Karpas-422 (cell line): ENCODE results near the gene DISC1. TPM values are rescaled to one million over a fixed set of nuclear protein-coding genes. Genes with fewer than 3 reads are reported as not detected.
"Not testable (repeated sequence)": the region's sequence is repeated elsewhere in the genome, so short reads cannot be mapped to it uniquely, and the experiment has no call there.

Experiments used
- DNase-seq: peaks from one replicate; pipeline ENCODE4 v3.0.0-alpha.2; 2015
- H2AFZ ChIP-seq: fragments of 200-600 bp; sonication (generic); 2 replicates; pipeline ENCODE4 v1.6.1; 2014; ENCODE audit warnings: antibody characterized with exemption, low read length, mixed read lengths
- H3K27ac ChIP-seq: fragments of 200-600 bp; sonication (generic); 2 replicates; pipeline ENCODE4 v1.5.1; 2014; ENCODE audit warnings: mild to moderate bottlenecking, low read length, moderate library complexity
- H3K27me3 ChIP-seq: fragments of 200-600 bp; sonication (generic); 2 replicates; pipeline ENCODE4 v1.6.1; 2014; ENCODE audit warnings: low read length, mixed read lengths
- H3K36me3 ChIP-seq: fragments of 200-600 bp; sonication (generic); 2 replicates; pipeline ENCODE4 v1.6.1; 2014; ENCODE audit warnings: low read length, mixed read lengths; ENCODE audit not compliant: insufficient read depth
- H3K4me1 ChIP-seq: fragments of 200-600 bp; sonication (generic); 2 replicates; pipeline ENCODE4 v1.6.1; 2014; ENCODE audit warnings: mild to moderate bottlenecking, low read length, mixed read lengths
- H3K4me2 ChIP-seq: fragments of 200-600 bp; sonication (generic); 2 replicates; pipeline ENCODE4 v1.6.1; 2014; ENCODE audit warnings: low read length, low read depth, mild to moderate bottlenecking; ENCODE audit not compliant: poor library complexity, severe bottlenecking
- H3K4me3 ChIP-seq: fragments of 200-600 bp; sonication (generic); 2 replicates; pipeline ENCODE4 v1.5.1; 2014; ENCODE audit warnings: mild to moderate bottlenecking, antibody characterized with exemption, low read length, mixed read lengths
- H3K79me2 ChIP-seq: fragments of 200-600 bp; sonication (generic); 2 replicates; pipeline ENCODE4 v1.6.1; 2014; ENCODE audit warnings: mild to moderate bottlenecking, low read length, mixed read lengths
- H3K9ac ChIP-seq: fragments of 200-600 bp; sonication (generic); 2 replicates; pipeline ENCODE4 v1.6.0; 2014; ENCODE audit warnings: low read length
- H3K9me2 ChIP-seq: fragments of 200-600 bp; sonication (generic), shearing (Covaris generic); replicated peaks from 2 replicates; pipeline ENCODE4 v1.6.0; 2014; ENCODE audit warnings: mild to moderate bottlenecking, low read length, moderate library complexity; ENCODE audit not compliant: insufficient read depth
- H3K9me3 ChIP-seq: fragments of 300-700, 200-600 bp; sonication (generic); 2 replicates; pipeline ENCODE4 v1.6.1; 2014; ENCODE audit warnings: low read length, mixed read lengths
- H4K20me1 ChIP-seq: fragments of 200-600 bp; sonication (generic); 2 replicates; pipeline ENCODE4 v1.6.1; 2014; ENCODE audit warnings: mild to moderate bottlenecking, antibody characterized with exemption, low read length, low read depth; ENCODE audit not compliant: insufficient read depth
- total RNA-seq: library from RNA; depleted of rRNA; stranded (reverse); fragments of >200 nt; shearing (Covaris generic); gene quantifications from 2 replicates; pipeline ENCODE4 v1.2.3, GENCODE V29; 2014; ENCODE audit warnings: low replicate concordance

DISC1 gene
- total RNA-seq, 1 experiment from 2014 or later: 6.4 TPM

- no peak overlapping the region for H3K4me3 ChIP-seq
- H3K9me3 ChIP-seq: no peaks in the 10 kb centered on the region
- no peaks in the 10 kb centered on the region for H3K4me1 ChIP-seq
- no peak for DNase-seq
- no peak overlapping the region for H2AFZ ChIP-seq
- H3K36me3 ChIP-seq: no peaks in the 10 kb centered on the region
- H3K27me3 ChIP-seq: no peaks in the 10 kb centered on the region
- no peaks in the 10 kb centered on the region; the same call in 1 of the 2 replicates for H4K20me1 ChIP-seq
- H3K9ac ChIP-seq: no peak overlapping the region
- H3K9me2 ChIP-seq: no peaks in the 10 kb centered on the region
- H3K27ac ChIP-seq: no peak overlapping the region
- no peaks in the 10 kb centered on the region for H3K79me2 ChIP-seq
- H3K4me2 ChIP-seq: no peak overlapping the region
These were observed 16.7 kb downstream of the DISC1 start for GRCh38 chr1:231643071-231643934.

DNA sequence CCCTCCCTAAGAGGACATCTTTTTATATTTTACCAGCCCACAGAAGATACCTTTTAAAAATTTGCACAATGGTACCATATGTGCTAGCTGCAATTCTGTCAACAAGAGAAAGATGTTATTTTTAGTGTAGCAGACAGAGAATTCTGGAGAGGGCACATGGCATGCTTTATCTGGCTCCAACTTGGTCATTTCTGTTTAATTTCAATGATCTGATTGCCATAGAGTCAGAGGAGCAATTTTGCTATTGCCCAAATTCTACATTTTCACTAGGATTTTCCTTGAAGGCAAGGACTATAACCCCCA is 17.3 kb downstream of the DISC1 start:
- Histone ChIP-seq H3K9ac (no peak overlapping the region), H3K27ac (no peak overlapping the region), H2AFZ (no peak overlapping the region), H3K4me2 (no peak overlapping the region), H3K79me2 (no peaks in the 10 kb centered on the region), H3K27me3 (no peaks in the 10 kb centered on the region), H3K4me3 (no peak overlapping the region), H3K4me1 (no peaks in the 10 kb centered on the region), H3K9me3 (no peaks in the 10 kb centered on the region), H3K9me2 (no peaks in the 10 kb centered on the region), H4K20me1 (no peaks in the 10 kb centered on the region; the same call in 1 of the 2 replicates), H3K36me3 (no peaks in the 10 kb centered on the region)
- DNase-seq: no peak

- H3K27me3 ChIP-seq, H3K9me2 ChIP-seq, H3K27ac ChIP-seq, DNase-seq, H2AFZ ChIP-seq, H4K20me1 ChIP-seq, H3K4me1 ChIP-seq, H3K36me3 ChIP-seq, H3K79me2 ChIP-seq, H3K4me3 ChIP-seq, H3K9ac ChIP-seq, H3K4me2 ChIP-seq, H3K9me3 ChIP-seq: not testable (repeated sequence)
These were observed 19.0 kb downstream of the DISC1 start for GRCh38 chr1:231645634-231646033.

GRCh38 chr1:231646165-231646564 is 19.6 kb downstream of the DISC1 start:
- H3K4me1 ChIP-seq, H4K20me1 ChIP-seq, H3K27ac ChIP-seq: not testable (repeated sequence)

DNA sequence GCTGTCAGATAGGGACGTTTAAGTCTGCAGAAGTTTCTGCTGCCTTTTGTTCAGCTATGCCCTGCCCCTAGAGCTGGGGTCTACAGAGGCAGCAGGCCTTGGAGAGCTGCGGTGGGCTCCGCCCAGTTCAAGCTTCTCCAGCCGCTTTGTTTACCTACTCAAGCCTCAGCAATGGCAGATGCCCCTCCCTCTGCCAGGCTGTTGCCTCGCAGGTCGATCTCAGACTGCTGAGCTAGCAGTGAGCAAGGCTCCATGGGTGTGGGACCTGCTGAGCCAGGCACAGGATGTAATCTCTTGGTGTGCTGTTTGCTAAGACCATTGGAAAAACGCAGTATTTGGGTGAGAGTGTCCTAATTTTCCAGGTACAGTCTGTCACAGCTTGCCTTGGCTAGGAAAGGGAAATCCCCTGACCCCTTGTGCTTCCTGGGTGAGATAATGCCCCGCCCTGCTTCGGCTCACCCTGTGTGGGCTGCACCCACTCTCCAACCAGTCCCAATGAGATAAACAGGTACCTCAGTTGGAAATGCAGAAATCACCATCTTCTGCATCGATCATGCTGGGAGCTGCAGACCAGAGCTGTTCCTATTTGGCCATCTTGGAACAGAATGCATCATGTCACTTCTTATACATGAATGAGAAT is 25.2 kb downstream of the DISC1 start:
- H3K4me2 ChIP-seq, H3K36me3 ChIP-seq, H3K4me3 ChIP-seq, H3K27ac ChIP-seq, DNase-seq, H4K20me1 ChIP-seq, H3K79me2 ChIP-seq, H3K27me3 ChIP-seq, H2AFZ ChIP-seq, H3K4me1 ChIP-seq, H3K9ac ChIP-seq, H3K9me2 ChIP-seq, H3K9me3 ChIP-seq: not testable (repeated sequence)

More at GRCh38 chr1:231646165-231646564, 19.6 kb downstream of the DISC1 start:
- H3K9me2 ChIP-seq, H3K4me2 ChIP-seq, H3K36me3 ChIP-seq, H3K9ac ChIP-seq, H3K9me3 ChIP-seq, H3K79me2 ChIP-seq, H2AFZ ChIP-seq, DNase-seq, H3K4me3 ChIP-seq, H3K27me3 ChIP-seq: not testable (repeated sequence)

DNA sequence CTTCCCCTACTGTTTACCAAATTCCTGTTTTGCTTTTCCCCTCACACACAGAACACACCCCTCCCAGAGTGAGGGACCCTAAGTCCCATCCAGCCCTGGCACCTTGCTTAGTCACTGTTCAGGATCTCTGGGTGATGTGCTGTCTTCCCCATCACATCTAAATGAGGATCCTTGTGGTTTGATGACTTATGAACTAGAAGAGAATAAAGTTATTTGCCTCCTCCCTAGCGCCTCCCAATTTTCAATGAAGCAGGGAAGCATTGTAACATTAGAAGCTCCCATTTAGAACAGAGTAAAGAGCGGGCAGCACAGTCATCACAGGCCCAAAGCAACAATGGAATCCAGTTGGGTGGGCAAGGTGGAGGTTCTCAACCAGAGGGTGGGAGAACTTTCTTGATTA is 27.0 kb downstream of the DISC1 start:
- no peak overlapping the region for H3K27ac ChIP-seq
- no peaks in the 10 kb centered on the region for H3K79me2 ChIP-seq
- H3K9ac ChIP-seq: no peak overlapping the region
- no peak for DNase-seq
- H4K20me1 ChIP-seq: no peaks in the 10 kb centered on the region
- no peaks in the 10 kb centered on the region for H3K36me3 ChIP-seq
- no peak overlapping the region for H3K4me3 ChIP-seq
- no peak overlapping the region for H3K4me2 ChIP-seq
- H2AFZ ChIP-seq: no peak overlapping the region
- no peaks in the 10 kb centered on the region for H3K9me2 ChIP-seq
- no peaks in the 10 kb centered on the region for H3K9me3 ChIP-seq
- H3K27me3 ChIP-seq: no peaks in the 10 kb centered on the region
- no peaks in the 10 kb centered on the region for H3K4me1 ChIP-seq

GRCh38 chr1:231656741-231657140 is 30.2 kb downstream of the DISC1 start:
- Histone ChIP-seq H3K9me3 (no peaks in the 10 kb centered on the region), H3K27ac (no peak overlapping the region), H3K9ac (no peak overlapping the region), H4K20me1 (no peaks in the 10 kb centered on the region), H3K79me2 (no peaks in the 10 kb centered on the region), H3K9me2 (no peaks in the 10 kb centered on the region), H3K4me2 (no peak overlapping the region), H3K27me3 (no peaks in the 10 kb centered on the region), H3K4me1 (no peaks in the 10 kb centered on the region), H3K4me3 (no peak overlapping the region), H2AFZ (no peak overlapping the region), H3K36me3 (no peaks in the 10 kb centered on the region)
- no peak for DNase-seq

- H3K36me3 ChIP-seq, DNase-seq: not testable (repeated sequence)
These were observed 31.6 kb downstream of the DISC1 start for GRCh38 chr1:231658223-231658622.

More at GRCh38 chr1:231658223-231658622, 31.6 kb downstream of the DISC1 start:
- H3K79me2 ChIP-seq, H4K20me1 ChIP-seq, H3K4me2 ChIP-seq, H3K4me1 ChIP-seq, H3K9ac ChIP-seq, H2AFZ ChIP-seq, H3K9me2 ChIP-seq, H3K27ac ChIP-seq, H3K27me3 ChIP-seq, H3K9me3 ChIP-seq, H3K4me3 ChIP-seq: not testable (repeated sequence)
